ENCODE results near the gene TCF7L1. TPM values are rescaled to one million over a fixed set of nuclear protein-coding genes. Genes with fewer than 3 reads are reported as not detected.
"Not testable (repeated sequence)": the region's sequence is repeated elsewhere in the genome, so short reads cannot be mapped to it uniquely, and the experiment has no call there.

Gene TCF7L1
- total RNA-seq, 1 donor from 2014 or later: 0.41 TPM

- no peak for DNase-seq (ENCODE audit: low spot score in 2 of 2)
- FAIRE-seq: no peak
Observed at GRCh38 chr2:85334928-85335327, 201.7 kb downstream of the TCF7L1 start.

GRCh38 chr2:85340034-85340892, 207.1 kb downstream of the TCF7L1 start:
- FAIRE-seq (no peak), DNase-seq (ENCODE audit: low spot score in 2 of 2) (no peak)

DNA sequence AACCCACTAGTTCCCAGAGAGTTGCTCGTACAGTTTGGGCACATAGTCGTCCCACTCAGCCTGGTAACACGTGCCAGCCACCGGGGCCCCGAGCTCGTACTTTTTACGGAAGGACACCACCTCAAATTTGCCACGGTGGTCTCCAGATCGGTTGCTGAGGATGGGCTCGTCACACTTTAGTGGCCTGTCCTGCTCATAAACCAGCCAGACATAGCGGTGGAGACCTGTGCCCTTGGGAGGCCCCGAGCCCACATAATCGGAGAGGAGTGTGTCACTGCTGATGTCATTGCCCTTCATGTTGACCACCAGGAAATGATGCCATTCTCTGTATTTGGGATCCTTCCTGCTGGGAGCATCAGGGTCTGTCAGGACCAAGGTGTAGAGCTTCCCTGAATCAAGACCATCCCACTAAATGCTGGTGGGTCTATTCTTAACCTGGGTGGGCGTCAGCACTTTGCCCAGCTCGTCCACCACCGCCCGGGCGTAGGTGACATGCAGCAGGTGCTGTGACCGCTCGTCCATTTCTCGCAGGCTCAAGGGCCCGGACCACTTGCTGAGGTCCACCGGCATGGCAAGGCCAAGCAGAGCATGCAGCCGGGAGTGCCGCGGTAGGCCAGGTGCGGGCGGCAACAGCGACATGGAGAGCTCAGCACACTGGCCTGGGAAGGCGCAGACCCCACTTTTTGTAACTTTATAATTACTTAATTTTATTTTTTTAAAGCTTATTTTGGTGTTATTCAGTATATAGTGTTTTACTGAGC, 208.3 kb downstream of the TCF7L1 start:
- FAIRE-seq (no peak), DNase-seq (ENCODE audit: low spot score in 2 of 2) (no peak)

DNA sequence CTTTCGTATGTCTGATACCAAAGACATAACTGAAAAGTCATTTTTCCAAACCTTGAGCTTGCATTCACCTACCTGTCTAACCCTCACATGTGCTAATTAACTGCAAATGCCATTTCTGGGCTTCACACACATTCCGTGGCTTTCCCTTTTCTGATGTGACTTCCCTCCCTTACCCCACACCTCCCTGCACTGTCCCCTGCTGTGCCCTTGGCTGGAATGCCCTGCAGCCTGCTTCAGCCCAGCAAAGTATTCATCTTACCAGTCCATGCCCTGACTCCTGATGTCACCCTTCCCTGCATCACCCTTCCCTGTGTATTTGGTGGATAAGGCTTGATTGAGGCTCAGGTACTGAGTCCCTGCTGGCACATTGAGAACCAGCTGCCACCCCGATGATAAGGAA, 209.0 kb downstream of the TCF7L1 start:
- FAIRE-seq: no peak
- no peak for DNase-seq (ENCODE audit: low spot score in 2 of 2)

GRCh38 chr2:85343207-85343895, 210.2 kb downstream of the TCF7L1 start:
- not testable (repeated sequence) for FAIRE-seq; DNase-seq (ENCODE audit: low spot score in 2 of 2)

GRCh38 chr2:85344356-85344954, 211.3 kb downstream of the TCF7L1 start:
- FAIRE-seq: no peak

GRCh38 chr2:85347599-85347998, 214.4 kb downstream of the TCF7L1 start:
- FAIRE-seq (no peak), DNase-seq (ENCODE audit: low spot score in 2 of 2) (no peak)

More at GRCh38 chr2:85344356-85344954, 211.3 kb downstream of the TCF7L1 start:
- DNase-seq (ENCODE audit: low spot score in 2 of 2): no peak

DNA sequence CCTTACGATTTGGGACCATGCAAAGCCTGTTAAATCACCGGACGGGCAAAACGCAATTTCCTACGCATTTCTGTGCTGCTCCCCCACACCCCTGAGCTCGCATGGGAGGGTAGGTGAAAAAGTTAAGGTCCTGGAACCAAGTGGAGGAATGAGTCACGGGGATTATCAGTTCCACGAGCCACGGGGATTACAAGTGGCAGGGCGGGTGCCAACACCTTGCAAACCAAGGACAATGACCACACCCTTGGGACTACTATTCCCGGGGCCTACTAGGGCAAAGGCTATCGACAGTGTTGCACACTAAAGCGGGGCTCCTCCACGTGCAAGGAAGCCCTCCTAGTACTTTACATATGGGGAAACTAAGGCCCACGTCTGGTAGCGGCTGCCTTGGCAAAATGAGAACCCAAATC, 220.7 kb downstream of the TCF7L1 start:
- FAIRE-seq: no peak

GRCh38 chr2:85354286-85355072, 221.3 kb downstream of the TCF7L1 start, which contains the start of the genes ELMOD3 and RETSAT:
TSS of gene ELMOD3 (plus strand) at chr2:85354769. CDS start at chr2:85357199, 2,430 bp downstream.
TSS of gene RETSAT (minus strand) at chr2:85354528. CDS start at chr2:85354507, 21 bp downstream.
- DNase-seq (ENCODE audit: low spot score in 2 of 2) (peak; percentile 82 to 95), FAIRE-seq (no peak)

More for the DNA sequence above, 220.7 kb downstream of the TCF7L1 start:
- DNase-seq (ENCODE audit: low spot score in 2 of 2): no peak

- FAIRE-seq (no peak), DNase-seq (ENCODE audit: low spot score in 2 of 2) (no peak)
Observed at GRCh38 chr2:85355073-85355410, 221.8 kb downstream of the TCF7L1 start.

DNA sequence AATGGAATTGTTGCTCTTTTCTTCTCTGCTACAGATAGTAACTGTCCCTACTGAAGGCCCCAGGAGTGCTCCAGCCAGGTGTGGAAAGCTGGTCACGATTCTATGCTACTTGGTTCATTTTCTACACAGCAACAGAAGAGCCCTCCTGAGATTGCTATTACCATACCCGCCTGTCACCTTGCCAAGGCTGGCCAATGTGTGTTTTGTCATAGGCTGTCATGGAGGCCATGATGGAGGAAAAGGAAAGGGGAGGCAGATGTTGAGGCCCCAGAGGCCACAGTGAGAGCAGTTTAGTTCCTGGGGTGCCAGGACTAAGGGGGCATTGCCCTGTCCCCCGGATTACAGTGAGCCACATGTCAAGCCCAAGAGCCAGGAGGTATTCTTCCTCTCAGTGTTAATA, 222.3 kb downstream of the TCF7L1 start:
- DNase-seq (ENCODE audit: low spot score in 2 of 2) (no peak), FAIRE-seq (no peak)

DNA sequence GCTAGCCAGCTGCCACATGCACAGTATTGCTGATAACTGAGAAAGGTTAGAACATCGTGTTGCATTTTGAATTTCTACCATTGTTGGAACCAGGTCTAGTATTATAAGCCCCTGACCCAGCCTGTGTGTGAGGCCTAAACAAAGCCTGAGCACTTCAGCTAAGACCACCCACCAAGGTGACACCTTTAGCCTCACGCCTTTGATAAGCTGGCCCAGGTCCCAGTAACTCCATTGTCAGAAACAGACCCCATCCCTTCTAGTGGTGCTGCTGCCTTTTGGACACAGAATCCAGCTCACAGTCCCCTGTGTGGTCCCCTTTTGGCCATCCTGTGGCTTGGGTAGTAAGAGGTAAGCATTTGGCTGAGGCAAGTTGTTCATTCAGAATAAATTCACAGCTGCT, 223.0 kb downstream of the TCF7L1 start:
- DNase-seq (ENCODE audit: low spot score in 2 of 2): no peak
- no peak for FAIRE-seq

GRCh38 chr2:85357736-85358135, 224.5 kb downstream of the TCF7L1 start:
- FAIRE-seq (no peak), DNase-seq (ENCODE audit: low spot score in 2 of 2) (no peak)

Small RNA genes lying within 50 kb of the gene (small RNA-seq; reads per million reads assigned to genes)
- gene AC093162.1 (not detected), gene RF00019 (not detected), gene RNU6-674P (not detected)

Other genes starting within 250 kb of the TCF7L1 start
- 5,126 TPM for gene TMSB10, start 227.7 kb upstream of the TCF7L1 start, total RNA-seq
- gene KCMF1, start 162.2 kb upstream of the TCF7L1 start, total RNA-seq: 46.9 TPM
- 30.6 TPM for gene TGOLN2, start 194.6 kb downstream of the TCF7L1 start, total RNA-seq
- gene RETSAT, start 221.1 kb downstream of the TCF7L1 start, total RNA-seq: 11.8 TPM
- 17.1 TPM for gene ELMOD3, start 221.4 kb downstream of the TCF7L1 start, total RNA-seq

Data from frontal cortex (tissue), 4 donors.